ENCODE results near the gene NCOR1.
"Not testable (repeated sequence)": the region's sequence is repeated elsewhere in the genome, so short reads cannot be mapped to it uniquely, and the experiment has no call there.

The NCOR1 gene

GRCh38 chr17:16085066-16085699, 130.2 kb downstream of the NCOR1 start:
- DNase-seq: no peak

GRCh38 chr17:16083223-16083622, 132.1 kb downstream of the NCOR1 start:
- DNase-seq: no peak

- no peak for DNase-seq
These were observed 133.7 kb downstream of the NCOR1 start for GRCh38 chr17:16081507-16082087.

- DNase-seq: no peak
These were observed 135.0 kb downstream of the NCOR1 start for GRCh38 chr17:16080366-16080765.

GRCh38 chr17:16075949-16076348, 139.4 kb downstream of the NCOR1 start:
- DNase-seq: no peak

GRCh38 chr17:16074423-16074822, 140.9 kb downstream of the NCOR1 start:
- no peak for DNase-seq

- no peak for DNase-seq
These were observed 141.5 kb downstream of the NCOR1 start for GRCh38 chr17:16073845-16074244.

- DNase-seq: no peak
These were observed 143.3 kb downstream of the NCOR1 start for GRCh38 chr17:16072031-16072430.

GRCh38 chr17:16068323-16068722, 147.0 kb downstream of the NCOR1 start:
- no peak for DNase-seq

- DNase-seq: no peak
These were observed 149.2 kb downstream of the NCOR1 start for GRCh38 chr17:16066125-16066524.

- no peak for DNase-seq
These were observed 153.7 kb downstream of the NCOR1 start for GRCh38 chr17:16061631-16062030.

GRCh38 chr17:16055139-16055538, 160.2 kb downstream of the NCOR1 start:
- DNase-seq: not testable (repeated sequence)

- no peak for DNase-seq
These were observed 162.8 kb downstream of the NCOR1 start for GRCh38 chr17:16052486-16052885.

- DNase-seq: no peak
These were observed 164.5 kb downstream of the NCOR1 start for GRCh38 chr17:16050844-16051243.

GRCh38 chr17:16048811-16049449, 166.4 kb downstream of the NCOR1 start:
- no peak for DNase-seq

GRCh38 chr17:16046966-16047365, 168.4 kb downstream of the NCOR1 start:
- DNase-seq: no peak

GRCh38 chr17:16044487-16044886, 170.8 kb downstream of the NCOR1 start:
- DNase-seq: no peak

GRCh38 chr17:16040710-16041251, 174.6 kb downstream of the NCOR1 start:
- no peak for DNase-seq

- no peak for DNase-seq
These were observed 177.7 kb downstream of the NCOR1 start for GRCh38 chr17:16037636-16038035.

- no peak for DNase-seq
These were observed 179.1 kb downstream of the NCOR1 start for GRCh38 chr17:16036261-16036660.

GRCh38 chr17:16033729-16034349, 181.5 kb downstream of the NCOR1 start:
- DNase-seq: no peak

GRCh38 chr17:16027708-16028584, 187.4 kb downstream of the NCOR1 start:
- no peak for DNase-seq

- DNase-seq: no peak
These were observed 188.4 kb downstream of the NCOR1 start for GRCh38 chr17:16026895-16027294.

Measured in NCI-H524 (cell line).